Measurements from ENCODE around the gene NELL2. TPM values are rescaled to one million over a fixed set of nuclear protein-coding genes. Genes with fewer than 3 reads are reported as not detected.
A peak's percentile ranks its signal among the peaks of the same experiment; 100 is the strongest.
"Not testable (repeated sequence)": the region's sequence is repeated elsewhere in the genome, so short reads cannot be mapped to it uniquely, and the experiment has no call there.

NELL2 gene
- total RNA-seq: 0.86 TPM in 1 of 2 replicates, not detected in the other

- DNase-seq (ENCODE audit: low read depth): no peak
- TF ChIP-seq CTCF (IDR thresholded peaks at IDR 0.05; ENCODE audit: insufficient read depth, low read depth, low read length): no peak
- peak within 1 kb of the TSS; percentile 46 for H3K4me3 ChIP-seq (ENCODE audit: low read depth, low read length)
Measured at GRCh38 chr12:44875954-44876543, at the start of gene NELL2. Gene NELL2 (minus strand): TSS chr12:44876315. CDS start chr12:44875869, 446 bp downstream.

- H3K4me3 ChIP-seq (ENCODE audit: low read depth, low read length): no peak overlapping the region
- DNase-seq (ENCODE audit: low read depth): no peak
- TF ChIP-seq CTCF (IDR thresholded peaks at IDR 0.05; ENCODE audit: insufficient read depth, low read depth, low read length): no peak
Measured at GRCh38 chr12:44921736-44922135, 45.6 kb upstream of the NELL2 start.

GRCh38 chr12:44917141-44917540 lies 41.0 kb upstream of the NELL2 start:
- no peak overlapping the region for H3K4me3 ChIP-seq (ENCODE audit: low read depth, low read length)
- no peak for TF ChIP-seq CTCF (IDR thresholded peaks at IDR 0.05; ENCODE audit: insufficient read depth, low read depth, low read length)
- DNase-seq (ENCODE audit: low read depth): no peak

GRCh38 chr12:44915958-44916357 lies 39.8 kb upstream of the NELL2 start:
- no peak for DNase-seq (ENCODE audit: low read depth)
- H3K4me3 ChIP-seq (ENCODE audit: low read depth, low read length): no peak overlapping the region
- no peak for TF ChIP-seq CTCF (IDR thresholded peaks at IDR 0.05; ENCODE audit: insufficient read depth, low read depth, low read length)

- TF ChIP-seq CTCF (IDR thresholded peaks at IDR 0.05; ENCODE audit: insufficient read depth, low read depth, low read length): no peak
- no peak for DNase-seq (ENCODE audit: low read depth)
- H3K4me3 ChIP-seq (ENCODE audit: low read depth, low read length): no peak overlapping the region
Measured at GRCh38 chr12:44904321-44904720, 28.2 kb upstream of the NELL2 start.

GRCh38 chr12:44898108-44898507 lies 22.0 kb upstream of the NELL2 start:
- not testable (repeated sequence) for H3K4me3 ChIP-seq (ENCODE audit: low read depth, low read length); DNase-seq (ENCODE audit: low read depth)

GRCh38 chr12:44889926-44890325 lies 13.8 kb upstream of the NELL2 start:
- no peak for TF ChIP-seq CTCF (IDR thresholded peaks at IDR 0.05; ENCODE audit: insufficient read depth, low read depth, low read length)
- no peak for DNase-seq (ENCODE audit: low read depth)
- no peak overlapping the region for H3K4me3 ChIP-seq (ENCODE audit: low read depth, low read length)

All from fibroblast of villous mesenchyme (primary cell).